NCI-H2107 treated with DMSO at 0.1 percent for 48 hours (cell line): Measurements from ENCODE around the gene SMARCC1.

Source experiments
- DNase-seq: peaks from one replicate; lab custom pipeline; 2025; ENCODE audit not compliant: unreplicated experiment; lab: John Stamatoyannopoulos, UW

Gene SMARCC1

DNA sequence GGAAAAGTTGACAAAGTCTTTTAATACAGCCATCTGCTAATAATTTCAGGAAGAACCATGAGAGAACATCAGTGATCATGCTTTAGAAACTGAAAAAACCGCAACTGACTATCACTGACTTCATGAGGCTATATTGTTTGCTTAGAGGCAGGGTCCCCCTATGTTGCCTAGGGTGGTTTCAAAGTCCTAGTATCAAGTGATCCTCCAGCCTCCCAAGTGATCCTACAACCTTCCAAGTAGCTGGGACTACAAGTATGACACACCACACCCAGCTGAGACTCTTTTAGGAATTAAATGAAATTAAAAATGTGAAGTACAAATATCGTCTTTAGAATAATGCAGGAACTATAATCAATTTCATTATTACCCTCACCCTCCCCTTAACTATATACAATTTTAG is 144.8 kb downstream of the SMARCC1 start:
- DNase-seq = no peak

DNA sequence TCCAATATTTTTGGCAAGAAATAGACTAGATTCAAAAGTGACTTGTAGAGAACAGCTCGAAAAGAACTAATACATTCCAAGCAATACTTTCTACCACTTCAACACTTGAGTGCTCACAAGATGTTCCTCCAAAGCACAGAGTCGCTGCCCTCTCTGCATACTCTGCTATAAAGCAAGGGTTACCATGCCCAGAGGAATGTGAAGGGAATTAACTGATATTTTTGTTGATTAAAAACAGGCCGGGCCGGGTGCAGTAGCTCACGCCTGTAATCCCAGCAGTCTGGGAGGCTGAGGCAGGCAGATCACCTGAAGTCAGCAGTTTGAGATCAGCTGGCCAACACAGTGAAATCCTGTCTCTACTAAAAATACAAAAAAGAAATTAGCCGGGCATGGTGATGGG is 145.5 kb downstream of the SMARCC1 start:
- no peak for DNase-seq

DNA sequence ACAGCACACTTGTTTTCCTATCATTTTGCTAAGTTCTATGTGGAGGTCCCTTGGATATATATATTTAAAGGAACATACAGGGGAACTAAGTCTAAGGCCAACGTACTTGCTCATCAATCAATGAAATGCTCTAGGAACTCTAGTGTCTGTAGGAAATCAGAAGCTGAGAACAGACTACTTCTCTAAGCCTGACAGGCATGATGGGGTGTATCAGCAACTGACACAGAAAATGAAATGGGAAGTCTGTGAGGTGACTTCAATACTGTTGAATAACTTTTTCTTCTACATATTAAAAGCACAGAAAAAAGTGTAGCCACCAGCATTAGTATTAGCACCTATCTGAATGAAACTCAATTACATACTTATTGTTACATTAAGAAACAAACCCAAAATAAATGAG is 146.2 kb downstream of the SMARCC1 start:
- DNase-seq = no peak

DNA sequence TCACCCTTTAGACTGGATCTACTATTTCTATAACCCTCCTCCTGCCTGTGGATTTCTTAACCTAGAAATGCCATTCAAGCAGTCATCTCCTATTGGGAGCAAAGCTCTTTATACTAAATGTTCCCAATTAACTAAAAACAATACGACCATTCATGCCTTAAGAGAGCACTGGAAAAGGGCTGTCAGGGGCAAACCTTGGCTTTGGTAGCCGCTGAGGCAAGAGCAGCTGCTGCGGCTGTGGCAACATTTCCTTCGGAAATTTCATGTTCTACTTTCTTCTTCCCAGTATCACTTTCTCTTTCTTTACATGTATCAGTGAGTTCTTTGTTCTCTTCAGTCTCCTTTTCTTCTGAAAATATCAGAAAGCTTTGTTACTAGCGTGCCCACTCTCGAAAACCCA is 146.7 kb downstream of the SMARCC1 start:
- DNase-seq = no peak

DNA sequence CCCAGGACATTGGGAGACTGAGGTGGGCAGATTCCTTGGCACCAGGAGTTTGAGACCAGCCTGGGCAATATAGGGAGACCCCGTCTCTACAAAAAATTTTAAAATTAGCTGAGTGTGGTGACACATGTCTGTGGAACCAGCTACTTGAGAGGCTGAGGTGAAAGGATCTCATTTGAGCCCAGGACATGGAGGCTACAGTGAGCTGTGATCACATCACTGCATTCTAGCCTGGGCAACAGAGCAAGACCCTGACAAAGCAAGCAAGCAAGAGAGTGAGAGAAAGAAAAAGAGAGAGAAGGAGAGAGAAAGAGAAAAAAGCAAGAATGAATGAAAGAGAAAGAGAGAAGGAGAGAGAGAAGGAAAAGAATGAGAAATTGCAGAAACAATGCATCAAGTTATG is 150.9 kb downstream of the SMARCC1 start:
- DNase-seq = no peak

DNA sequence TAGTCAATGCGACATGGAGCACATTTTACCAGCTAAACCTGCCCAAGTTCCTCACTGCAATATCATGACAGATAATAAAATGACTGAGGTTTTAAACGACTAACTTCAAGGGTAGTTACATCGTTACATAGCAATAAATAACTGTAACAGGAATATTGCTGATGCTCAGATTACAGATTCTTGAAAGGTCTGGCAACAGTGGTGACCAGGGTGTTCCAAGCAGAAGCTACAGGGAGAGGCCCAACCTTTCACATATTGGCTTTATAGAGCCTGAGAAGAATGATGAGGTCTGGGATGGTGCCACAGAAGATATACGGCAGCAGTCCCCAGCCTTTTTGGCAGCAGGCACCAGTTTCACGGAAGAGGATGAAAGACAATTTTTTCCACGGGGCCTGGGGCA is 151.9 kb downstream of the SMARCC1 start:
- no peak for DNase-seq

DNA sequence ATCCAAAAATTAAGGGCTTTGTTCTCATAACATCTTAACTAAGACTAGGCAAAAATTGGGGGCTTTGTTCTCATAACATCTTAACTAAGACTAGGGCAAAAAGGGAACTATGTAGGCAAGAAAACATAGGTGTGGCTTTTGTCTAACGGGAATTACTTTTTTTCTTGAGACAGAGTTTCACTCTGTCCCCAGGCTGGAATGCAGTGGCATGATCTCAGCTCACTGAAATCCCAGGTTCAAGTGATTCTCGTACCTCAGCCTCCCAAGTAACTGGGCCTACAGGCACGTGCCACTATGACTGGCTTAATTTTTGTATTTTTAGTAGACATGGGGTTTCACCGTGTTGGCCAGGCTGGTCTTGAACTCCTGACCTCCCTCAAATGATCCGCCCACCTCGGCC is 153.3 kb downstream of the SMARCC1 start:
- no peak for DNase-seq

DNA sequence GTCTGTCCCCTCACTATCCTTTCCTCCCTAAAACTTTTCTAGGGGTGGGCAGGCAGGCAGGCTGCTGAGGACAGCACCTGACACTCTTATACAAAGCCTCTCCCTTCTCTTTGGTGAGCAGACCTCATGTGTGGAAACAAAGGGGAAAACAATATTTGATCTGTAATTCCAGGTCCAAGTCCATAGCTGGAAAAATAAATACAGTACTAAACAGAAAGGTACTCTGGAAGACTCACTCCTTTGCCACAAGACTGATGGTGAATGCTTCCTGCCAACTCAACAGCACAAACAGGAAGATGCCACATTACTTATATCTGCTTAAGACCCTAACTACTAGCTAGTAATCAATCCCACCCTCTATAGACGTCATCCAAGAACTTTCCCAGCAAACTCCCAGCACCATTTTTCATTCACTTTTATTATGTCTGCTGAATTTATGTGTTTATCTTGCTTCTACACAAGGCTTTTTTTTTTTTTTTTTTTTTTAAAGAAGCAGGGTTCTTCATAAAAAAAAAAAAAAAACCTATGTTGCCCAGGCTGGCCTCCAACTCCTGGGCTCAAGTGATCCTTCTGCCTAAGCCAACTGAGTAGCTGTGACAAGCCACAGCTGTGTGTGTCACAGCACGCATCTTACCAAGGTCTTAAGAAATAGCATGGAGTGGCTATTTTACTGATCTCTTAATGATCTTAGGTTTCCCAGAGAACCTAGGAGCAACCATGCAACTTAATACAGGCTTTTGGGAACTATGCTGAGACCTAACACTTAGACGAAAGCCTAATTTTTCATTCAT is 158.8 kb downstream of the SMARCC1 start:
- no peak for DNase-seq

DNA sequence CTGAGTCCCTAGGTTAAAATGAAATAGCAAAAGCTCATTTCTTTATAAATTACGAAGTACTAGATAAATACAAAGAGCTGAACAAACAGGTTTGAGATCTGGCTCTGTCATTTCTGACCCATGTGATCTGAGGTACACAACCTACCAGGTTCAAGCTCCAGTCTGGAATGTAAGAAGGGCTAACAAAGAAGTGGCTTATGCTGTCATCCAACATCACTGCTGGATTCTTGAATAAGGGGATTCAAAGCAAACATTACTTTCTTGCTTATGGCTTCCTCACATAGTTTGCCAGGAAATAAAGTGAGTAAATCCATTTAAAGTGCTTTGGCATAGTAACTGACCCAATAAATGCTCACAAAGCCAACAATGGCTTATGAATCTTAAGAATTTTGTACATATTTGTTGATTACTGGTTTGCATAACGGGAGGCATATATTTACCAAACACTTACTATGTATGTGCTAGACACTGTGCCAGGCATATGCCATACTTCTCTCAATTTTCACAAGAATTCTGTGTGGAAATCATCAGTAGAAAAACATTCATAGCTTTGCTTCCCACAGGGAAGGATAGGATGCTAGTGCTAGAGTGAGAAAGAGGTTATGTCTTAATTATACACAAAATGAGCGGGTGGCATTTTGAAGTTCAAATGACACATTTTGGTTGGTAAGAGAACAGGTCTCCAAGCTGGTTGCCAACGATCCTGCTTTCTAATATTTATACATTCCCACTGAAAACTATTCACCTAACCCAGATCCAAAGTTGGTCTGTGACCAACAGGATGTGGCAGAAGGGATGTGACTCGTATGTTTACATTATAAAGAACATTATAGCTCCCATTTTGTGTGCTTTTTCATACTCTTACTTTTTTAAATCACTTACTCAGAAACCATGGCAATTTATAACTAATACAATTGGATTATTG is 164.3 kb downstream of the SMARCC1 start:
- no peak for DNase-seq

DNA sequence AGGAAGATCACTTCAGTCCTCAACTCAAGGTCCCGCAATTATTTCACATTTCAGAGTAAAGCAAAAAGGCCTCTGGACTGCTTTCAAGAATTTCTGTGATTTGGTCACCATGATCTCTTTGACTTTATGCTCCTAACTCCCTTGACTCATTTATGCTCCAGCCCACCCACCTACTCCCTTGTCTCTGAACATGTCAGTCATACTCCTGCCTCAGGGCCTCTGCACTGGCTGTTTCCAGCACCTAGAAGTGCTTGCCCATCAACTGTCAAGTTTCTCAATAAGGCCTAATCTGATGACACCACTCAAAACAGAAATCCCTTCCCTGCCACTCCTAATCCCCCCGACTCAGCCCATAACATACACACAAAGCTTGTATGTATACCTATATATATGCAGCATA is 166.9 kb downstream of the SMARCC1 start:
- DNase-seq = no peak

DNA sequence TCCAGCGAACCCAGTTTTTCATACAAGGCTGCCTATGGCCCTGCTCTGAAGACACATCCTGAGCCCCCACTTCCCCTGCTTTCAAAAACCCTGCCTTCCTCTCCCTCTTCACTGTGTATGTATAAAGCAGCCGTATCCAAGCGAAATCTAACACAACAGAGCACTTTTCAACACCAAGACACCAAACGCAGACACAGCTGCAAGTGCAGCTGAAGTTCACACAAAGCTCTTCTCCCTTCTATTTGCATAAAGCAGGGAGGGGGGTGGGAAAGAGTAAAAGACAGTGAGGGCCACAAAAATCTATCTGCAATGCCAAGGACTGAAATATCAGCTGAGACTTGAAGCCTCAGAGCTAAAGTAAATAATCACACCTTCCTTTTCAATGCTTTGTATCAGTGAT is 168.0 kb downstream of the SMARCC1 start:
- DNase-seq = no peak

DNA sequence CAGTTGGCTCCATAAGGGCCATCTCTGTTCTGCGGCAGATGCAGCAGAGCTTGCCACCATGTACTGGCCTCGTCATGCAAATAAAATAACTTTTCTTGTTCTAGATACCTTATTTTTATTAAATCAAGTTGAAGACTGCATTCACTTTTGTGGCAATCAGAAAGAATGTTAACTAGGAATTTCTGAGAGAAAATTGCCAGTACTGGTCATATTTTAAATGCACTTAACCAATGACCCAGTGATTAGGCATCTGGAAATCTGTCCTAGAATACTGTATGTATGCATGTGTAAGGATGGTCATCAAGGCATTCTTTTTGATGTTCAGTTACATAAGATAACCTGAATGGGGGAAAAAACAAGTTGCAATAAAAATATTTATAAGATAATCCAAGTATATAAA is 168.8 kb downstream of the SMARCC1 start:
- no peak for DNase-seq

DNA sequence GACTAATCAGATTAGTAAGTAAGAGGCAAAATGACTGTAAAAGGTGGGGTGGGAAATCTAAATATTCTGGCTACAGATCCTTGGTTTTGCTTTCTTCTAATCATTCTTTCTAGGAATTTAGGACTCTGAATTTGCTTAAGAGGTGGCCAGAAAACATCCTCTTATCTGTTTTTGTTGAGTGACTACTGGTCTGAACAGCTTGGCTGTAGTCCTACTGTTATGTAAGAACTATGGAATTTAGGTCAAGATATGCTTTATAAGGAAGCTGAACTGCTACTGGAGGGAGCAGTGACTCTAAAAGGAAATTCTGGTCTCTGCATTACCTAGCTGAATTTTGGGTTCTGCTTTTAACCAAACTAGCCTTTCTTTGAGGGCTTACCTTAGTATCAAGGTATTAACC is 169.5 kb downstream of the SMARCC1 start:
- DNase-seq = no peak

DNA sequence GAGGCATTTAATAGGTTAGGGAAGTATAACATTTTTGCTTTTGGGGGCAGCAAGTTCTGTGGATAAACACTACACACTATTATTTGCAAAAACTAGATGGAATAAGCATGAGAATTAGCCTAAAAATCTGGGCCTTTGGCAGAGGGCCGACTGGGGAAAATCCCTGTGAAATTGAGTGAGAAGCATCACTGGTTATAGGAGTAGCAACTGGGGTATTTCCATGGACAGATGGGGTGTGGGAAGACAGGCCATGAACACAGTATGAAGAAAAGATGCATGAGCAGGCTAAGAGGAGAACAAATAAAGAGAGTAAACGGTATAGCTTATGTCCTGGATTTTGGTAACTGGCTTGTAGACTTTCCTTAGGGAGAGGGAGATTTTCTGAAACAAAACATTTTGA is 170.1 kb downstream of the SMARCC1 start:
- no peak for DNase-seq

DNA sequence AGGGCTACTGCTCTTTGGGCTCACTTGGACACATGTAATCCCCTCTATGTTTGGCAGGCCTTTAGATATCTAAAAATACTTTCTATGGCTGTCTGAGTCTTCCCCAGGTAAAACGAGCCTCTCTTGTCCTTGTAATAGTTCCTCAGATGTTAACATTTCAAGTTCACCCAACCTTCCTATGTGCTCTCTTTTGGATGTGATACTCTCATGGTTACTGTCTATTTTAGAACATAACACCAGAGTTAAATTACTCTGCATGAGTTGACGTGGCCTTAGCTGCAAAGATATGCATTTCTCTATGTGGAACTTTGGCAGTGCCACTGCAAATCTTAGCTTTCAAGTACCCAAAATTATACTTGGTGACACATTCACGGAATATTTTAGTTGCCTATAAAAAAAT is 171.1 kb downstream of the SMARCC1 start:
- no peak for DNase-seq

DNA sequence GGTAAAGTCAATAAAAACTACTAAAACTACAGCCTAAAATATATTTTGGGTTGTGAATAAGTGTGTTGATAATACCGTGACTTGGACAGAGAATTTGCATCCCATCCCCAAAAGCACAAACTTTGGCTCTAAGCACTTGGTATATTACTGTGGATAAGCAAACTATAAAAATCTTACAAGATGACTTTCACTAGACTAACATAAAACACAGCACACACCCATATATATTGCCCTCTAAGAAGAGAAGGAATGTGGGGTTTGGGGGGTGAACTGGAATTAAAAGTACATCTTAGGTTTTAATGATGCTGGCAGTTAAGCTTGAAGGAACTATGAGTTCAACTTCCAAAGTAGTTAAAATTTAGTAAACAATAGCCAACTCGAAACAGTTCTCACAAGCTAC is 174.4 kb downstream of the SMARCC1 start:
- no peak for DNase-seq

DNA sequence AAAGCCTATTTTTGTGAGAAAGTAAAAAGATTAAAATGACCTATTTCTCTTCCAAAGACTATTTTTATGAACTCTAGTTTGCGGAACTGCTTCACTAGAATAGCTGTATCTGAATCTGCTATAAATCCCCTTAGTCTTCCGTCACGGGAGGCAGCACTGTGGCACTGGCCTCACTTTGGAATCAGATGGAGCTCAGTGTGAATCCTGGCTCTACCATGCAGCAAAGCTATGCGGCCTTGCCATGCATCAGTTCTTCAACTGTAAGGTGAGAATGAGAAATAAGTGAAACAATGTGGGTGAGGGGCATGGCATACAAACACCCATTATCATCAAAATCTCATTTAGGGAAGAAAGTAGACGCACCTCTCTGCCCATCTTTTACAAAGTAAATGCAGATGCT is 175.5 kb downstream of the SMARCC1 start:
- DNase-seq = no peak

DNA sequence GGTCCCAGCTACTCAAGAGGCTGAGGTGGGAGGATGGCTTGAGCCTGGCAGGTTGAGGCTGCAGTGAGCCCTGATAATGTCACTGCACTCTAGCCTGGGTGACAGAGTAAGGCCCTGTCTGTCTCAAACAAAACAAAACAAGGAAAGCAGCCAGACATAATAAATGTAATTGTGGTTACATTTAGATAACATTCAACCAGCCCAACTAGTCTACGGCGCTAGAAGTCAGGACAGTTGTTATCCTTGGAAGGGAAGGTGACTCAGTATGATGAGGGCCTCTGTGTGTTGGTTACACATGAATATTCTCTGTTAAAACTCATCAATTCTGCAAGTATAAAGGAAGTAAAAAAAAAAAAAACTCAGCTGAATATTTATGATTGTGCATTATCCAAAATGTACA is 176.0 kb downstream of the SMARCC1 start:
- no peak for DNase-seq

DNA sequence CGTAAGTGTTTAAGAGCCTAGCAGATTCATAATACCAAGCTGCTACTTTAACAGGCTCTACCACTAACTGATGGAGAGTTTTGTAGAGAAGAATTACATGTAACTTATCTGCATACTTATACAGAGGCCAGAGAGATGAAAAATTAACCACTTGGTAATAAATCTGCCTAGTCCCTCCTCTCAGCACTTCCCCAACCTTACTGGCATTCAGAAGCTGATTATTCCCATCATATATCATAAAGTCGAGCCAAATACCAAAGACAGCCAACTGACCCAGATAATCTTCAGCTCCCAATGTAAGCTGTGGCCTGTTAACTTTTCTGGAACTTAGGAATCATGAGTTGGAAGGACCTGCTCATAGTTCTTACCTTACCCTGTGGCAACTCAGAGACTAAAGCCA is 177.5 kb downstream of the SMARCC1 start:
- DNase-seq = no peak

DNA sequence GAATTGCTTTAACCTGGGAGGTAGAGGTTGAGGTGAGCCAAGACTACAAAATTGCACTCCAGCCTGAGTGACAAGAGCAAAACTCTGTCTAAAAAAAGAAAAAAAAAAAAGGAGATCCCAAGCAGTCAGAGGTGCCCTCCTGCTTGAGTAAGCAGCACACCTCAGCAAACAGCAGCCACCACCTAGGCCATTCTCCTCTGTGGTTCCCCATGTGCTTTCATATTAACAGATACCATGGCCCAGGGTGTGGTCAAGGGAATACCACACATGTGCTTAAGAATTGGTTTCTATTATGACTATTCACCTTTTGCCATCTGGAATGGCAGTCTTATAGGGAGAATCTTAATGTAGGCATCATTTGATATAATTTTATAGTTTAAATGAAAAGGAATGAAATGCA is 178.4 kb downstream of the SMARCC1 start:
- no peak for DNase-seq

DNA sequence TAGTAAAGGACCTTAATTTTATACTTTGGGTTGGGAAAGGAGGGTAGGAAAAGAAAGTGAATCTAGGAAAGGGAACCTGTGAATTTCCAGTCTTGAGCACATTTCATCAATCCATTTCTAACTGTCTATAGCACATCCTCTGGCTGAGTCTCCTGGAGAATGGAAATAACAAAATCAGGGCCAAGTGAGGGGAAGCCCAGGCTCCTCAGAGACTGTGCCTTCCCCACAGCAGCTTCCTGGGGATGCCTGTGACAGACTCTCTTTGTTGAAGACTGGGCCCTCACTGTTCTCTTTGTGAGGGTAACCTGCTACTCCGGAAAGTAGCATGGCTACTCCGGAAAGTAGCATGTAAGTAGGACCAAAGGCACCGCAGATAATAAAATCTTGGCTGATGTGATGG is 180.4 kb downstream of the SMARCC1 start:
- no peak for DNase-seq

DNA sequence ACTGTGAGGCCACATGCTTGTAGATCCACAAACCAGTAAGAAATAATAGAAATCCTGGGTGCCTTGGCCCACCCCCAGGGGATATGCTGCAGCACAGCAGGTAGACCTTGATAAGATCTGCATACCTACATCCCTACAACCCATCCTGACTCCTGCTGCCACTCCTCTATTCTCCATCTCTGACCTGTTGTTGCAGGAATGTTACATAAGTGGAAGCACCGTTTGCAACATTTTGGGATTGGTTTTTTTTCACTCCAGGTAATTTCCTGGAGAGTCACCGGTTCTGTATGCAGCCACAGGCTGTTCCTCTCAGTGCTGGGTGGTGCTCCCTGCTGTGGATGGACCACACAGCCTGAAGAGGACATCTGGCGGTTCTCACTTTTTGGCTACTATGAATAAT is 186.9 kb downstream of the SMARCC1 start:
- no peak for DNase-seq
